ENCODE results near the gene PCIF1. TPM values are rescaled to one million over a fixed set of nuclear protein-coding genes. Genes with fewer than 3 reads are reported as not detected.

The PCIF1 gene
- polyA plus RNA-seq, 3 donors = 41.0 to 54.9 (median 50.4) TPM

GRCh38 chr20:45918182-45918737, 16.2 kb upstream of the PCIF1 start:
- WGBS (ENCODE audit: insufficient coverage) = 76% methylated on average over 3 of the region's 5 CpGs
- H3K4me3 ChIP-seq (replicated peaks in 1 of 3; ENCODE audit: low read depth in 2 of 3, low read length in 3 of 3) = no peak overlapping the region
- no peak overlapping the region for H2AFZ ChIP-seq (ENCODE audit: insufficient read depth, low read depth, low read length, poor library complexity, severe bottlenecking)
- H3K36me3 ChIP-seq (replicated peaks in 1 of 2; ENCODE audit: control insufficient read depth in 1 of 2, insufficient read depth in 2 of 2, low read length in 2 of 2) = no peaks in the 10 kb centered on the region
- H3K27me3 Mint-ChIP-seq (ENCODE audit: low read depth in 3 of 3) = peaks cover 0 to 8% (median 4%) of the 10 kb centered on the region in 3 donors
- H3K4me3 Mint-ChIP-seq = no peak overlapping the region
- H4K20me1 ChIP-seq (ENCODE audit: insufficient read depth, low read length) = no peaks in the 10 kb centered on the region
- H3K36me3 Mint-ChIP-seq = no peaks in the 10 kb centered on the region
- peaks cover 34% of the 10 kb centered on the region in 2 donors for H3K4me1 ChIP-seq (ENCODE audit: control insufficient read depth in 1 of 2, insufficient read depth in 2 of 2, low read length in 2 of 2)
- DNase-seq = no peak
- peaks cover 26% of the 10 kb centered on the region for H3K4me1 Mint-ChIP-seq
- H3K79me2 ChIP-seq (ENCODE audit: insufficient read depth, low read length) = no peaks in the 10 kb centered on the region
- no peaks in the 10 kb centered on the region for H3K9me3 ChIP-seq (replicated peaks in 1 of 2; ENCODE audit: control insufficient read depth in 1 of 2, insufficient read depth in 1 of 2, low read length in 2 of 2)
- intact Hi-C loops (cut with micrococcal nuclease) = no loop called here
- H3K27ac Mint-ChIP-seq = no peak overlapping the region
- no peak overlapping the region for H3K27ac ChIP-seq (ENCODE audit: low read depth in 1 of 2, low read length in 2 of 2)
- no peak overlapping the region for H3K4me2 ChIP-seq (replicated peaks; ENCODE audit: extremely low read depth, low read length, poor library complexity, severe bottlenecking)
- TF ChIP-seq CTCF (IDR thresholded peaks at IDR 0.05) = no peak
- no peak overlapping the region for H3K9ac ChIP-seq (ENCODE audit: insufficient read depth, low read length, poor library complexity, severe bottlenecking)
- no peaks in the 10 kb centered on the region for H3K27me3 ChIP-seq (ENCODE audit: control insufficient read depth in 2 of 2, insufficient read depth in 2 of 2, low read length in 2 of 2)
- peaks cover 0 to 2% (median 0%) of the 10 kb centered on the region in 7 donors for H3K9me3 Mint-ChIP-seq

GRCh38 chr20:45918779-45919537, 15.5 kb upstream of the PCIF1 start:
- Mint-ChIP-seq H3K27ac (no peak overlapping the region), H3K9me3 (peaks cover 0 to 2% (median 0%) of the 10 kb centered on the region in 7 donors), H3K27me3 (ENCODE audit: low read depth in 3 of 3) (peaks cover 0 to 8% (median 4%) of the 10 kb centered on the region in 3 donors), H3K4me1 (peaks cover 24% of the 10 kb centered on the region), H3K4me3 (no peak overlapping the region), H3K36me3 (no peaks in the 10 kb centered on the region)
- no peaks in the 10 kb centered on the region for H3K36me3 ChIP-seq (replicated peaks in 1 of 2; ENCODE audit: control insufficient read depth in 1 of 2, insufficient read depth in 2 of 2, low read length in 2 of 2)
- no peak overlapping the region for H3K4me3 ChIP-seq (replicated peaks in 1 of 3; ENCODE audit: low read depth in 2 of 3, low read length in 3 of 3)
- TF ChIP-seq CTCF (IDR thresholded peaks at IDR 0.05) = no peak
- no peak for DNase-seq
- H3K9ac ChIP-seq (ENCODE audit: insufficient read depth, low read length, poor library complexity, severe bottlenecking) = no peak overlapping the region
- H3K4me1 ChIP-seq (ENCODE audit: control insufficient read depth in 1 of 2, insufficient read depth in 2 of 2, low read length in 2 of 2) = peaks cover 27% of the 10 kb centered on the region in 2 donors
- no peaks in the 10 kb centered on the region for H3K9me3 ChIP-seq (replicated peaks in 1 of 2; ENCODE audit: control insufficient read depth in 1 of 2, insufficient read depth in 1 of 2, low read length in 2 of 2)
- H3K4me2 ChIP-seq (replicated peaks; ENCODE audit: extremely low read depth, low read length, poor library complexity, severe bottlenecking) = no peak overlapping the region
- H3K27ac ChIP-seq (ENCODE audit: low read depth in 1 of 2, low read length in 2 of 2) = no peak overlapping the region
- H2AFZ ChIP-seq (ENCODE audit: insufficient read depth, low read depth, low read length, poor library complexity, severe bottlenecking) = no peak overlapping the region
- intact Hi-C loops (cut with micrococcal nuclease) = no loop called here
- H3K79me2 ChIP-seq (ENCODE audit: insufficient read depth, low read length) = no peaks in the 10 kb centered on the region
- 96% methylated on average over 8 of the region's 12 CpGs for WGBS (ENCODE audit: insufficient coverage)
- no peaks in the 10 kb centered on the region for H4K20me1 ChIP-seq (ENCODE audit: insufficient read depth, low read length)
- no peaks in the 10 kb centered on the region for H3K27me3 ChIP-seq (ENCODE audit: control insufficient read depth in 2 of 2, insufficient read depth in 2 of 2, low read length in 2 of 2)

Measured in CD14-positive monocyte (primary cell).